H9 (cell line): ENCODE results near the gene SLC24A3. TPM values are rescaled to one million over a fixed set of nuclear protein-coding genes. Genes with fewer than 3 reads are reported as not detected.

Experiments used
- DNase-seq: peaks from one replicate; pipeline ENCODE4 v3.0.0-alpha.2; 2017
- H2AFZ ChIP-seq: one replicate; pipeline ENCODE4 v1.6.1; 2013; ENCODE audit warnings: mild to moderate bottlenecking, low read length, control low read depth, moderate library complexity
- H2AK5ac ChIP-seq: 2 replicates; pipeline ENCODE4 v1.6.1; 2013; ENCODE audit warnings: low read length, control low read depth, mixed read lengths; ENCODE audit not compliant: insufficient read length
- H2BK120ac ChIP-seq: one replicate; pipeline ENCODE4 v1.6.1; 2013; ENCODE audit warnings: low read depth, mild to moderate bottlenecking, low read length, control low read depth, inconsistent platforms; ENCODE audit not compliant: poor library complexity, severe bottlenecking
- H2BK12ac ChIP-seq: 2 replicates; pipeline ENCODE4 v1.6.1; 2013; ENCODE audit warnings: low read length, control low read depth, mixed read lengths, low read depth; ENCODE audit not compliant: insufficient read length
- H2BK15ac ChIP-seq: 2 replicates; pipeline ENCODE4 v1.6.1; 2013; ENCODE audit warnings: low read depth, low read length, control low read depth
- H2BK20ac ChIP-seq: one replicate; pipeline ENCODE4 v1.6.1; 2013; ENCODE audit warnings: low read depth, mild to moderate bottlenecking, low read length, control low read depth, inconsistent platforms; ENCODE audit not compliant: poor library complexity, severe bottlenecking
- H2BK5ac ChIP-seq: 2 replicates; pipeline ENCODE4 v1.6.1; 2013; ENCODE audit warnings: low read length, control low read depth, mixed read lengths; ENCODE audit not compliant: insufficient read length
- H3K14ac ChIP-seq: 2 replicates; pipeline ENCODE4 v1.6.1; 2013; ENCODE audit warnings: low read length, control low read depth; ENCODE audit not compliant: insufficient read depth
- H3K18ac ChIP-seq: 2 replicates; pipeline ENCODE4 v1.6.1; 2013; ENCODE audit warnings: low read depth, mild to moderate bottlenecking, mixed read lengths, low read length, control low read depth; ENCODE audit not compliant: insufficient read length
- H3K23ac ChIP-seq: 2 replicates; pipeline ENCODE4 v1.6.1; 2013; ENCODE audit warnings: low read length, control low read depth, mixed read lengths, low read depth; ENCODE audit not compliant: insufficient read length
- H3K23me2 ChIP-seq: 2 replicates; pipeline ENCODE4 v1.6.1; 2013; ENCODE audit warnings: low read depth, mild to moderate bottlenecking, mixed read lengths, low read length, control low read depth; ENCODE audit not compliant: insufficient read length, poor library complexity, severe bottlenecking
- H3K27ac ChIP-seq: 2 replicates; pipeline ENCODE4 v1.5.1; 2013; ENCODE audit warnings: low read length, control low read depth, mixed read lengths, low read depth; ENCODE audit not compliant: insufficient read length
- H3K27me3 ChIP-seq: 2 replicates; pipeline ENCODE4 v1.6.1; 2013; ENCODE audit warnings: low read length, control low read depth, inconsistent platforms; ENCODE audit not compliant: insufficient read depth
- H3K4ac ChIP-seq: 2 replicates; pipeline ENCODE4 v1.6.1; 2013; ENCODE audit warnings: low read depth, mild to moderate bottlenecking, control low read depth, inconsistent platforms, low read length, moderate library complexity
- H3K4me1 ChIP-seq: 2 replicates; pipeline ENCODE4 v1.6.1; 2013; ENCODE audit warnings: low read length, control low read depth, inconsistent platforms; ENCODE audit not compliant: insufficient read depth
- H3K4me2 ChIP-seq: 2 replicates; pipeline ENCODE4 v1.6.1; 2013; ENCODE audit warnings: low read length, control low read depth, mixed read lengths; ENCODE audit not compliant: insufficient read length, insufficient read depth
- H3K56ac ChIP-seq: 2 replicates; pipeline ENCODE4 v1.6.1; 2013; ENCODE audit warnings: low read depth, mild to moderate bottlenecking, mixed read lengths, low read length, control low read depth; ENCODE audit not compliant: insufficient read length
- H3K79me1 ChIP-seq: 2 replicates; pipeline ENCODE4 v1.6.1; 2013; ENCODE audit warnings: low read depth, mild to moderate bottlenecking, moderate library complexity, low read length, control low read depth, inconsistent platforms; ENCODE audit not compliant: insufficient read depth, poor library complexity, severe bottlenecking
- H3K79me2 ChIP-seq: 2 replicates; pipeline ENCODE4 v1.6.1; 2013; ENCODE audit warnings: low read length, control low read depth, inconsistent platforms; ENCODE audit not compliant: insufficient read depth
- H3K9ac ChIP-seq: 2 replicates; pipeline ENCODE4 v1.6.1; 2013; ENCODE audit warnings: low read length, control low read depth, mixed read lengths; ENCODE audit not compliant: insufficient read length; ENCODE audit errors: extremely low read depth
- H3K9me3 ChIP-seq: one replicate; pipeline ENCODE4 v1.6.1; 2013; ENCODE audit warnings: low read depth, low read length, inconsistent platforms; ENCODE audit not compliant: control insufficient read depth
- H3T11ph ChIP-seq: one replicate; pipeline ENCODE4 v1.6.1; 2013; ENCODE audit warnings: mild to moderate bottlenecking, low read length, control low read depth, inconsistent platforms
- H4K20me1 ChIP-seq: one replicate; pipeline ENCODE4 v1.6.1; 2013; ENCODE audit not compliant: control insufficient read depth, insufficient read length, insufficient read depth
- H4K5ac ChIP-seq: 2 replicates; pipeline ENCODE4 v1.6.1; 2013; ENCODE audit warnings: low read depth, mild to moderate bottlenecking, mixed read lengths, low read length, control low read depth; ENCODE audit not compliant: insufficient read length
- H4K8ac ChIP-seq: replicated peaks from 2 replicates; pipeline ENCODE4 v1.6.1; 2013; ENCODE audit warnings: low read length, control low read depth, mixed read lengths, low read depth; ENCODE audit not compliant: insufficient read length
- H4K91ac ChIP-seq: 2 replicates; pipeline ENCODE4 v1.6.1; 2013; ENCODE audit warnings: low read depth, mild to moderate bottlenecking, moderate library complexity, mixed read lengths, low read length, control low read depth; ENCODE audit not compliant: insufficient read length
- H3K27ac Mint-ChIP-seq, 3 experiments: 2 replicates in 2 of 3; 3 replicates in 1 of 3; pipeline ENCODE4 v1.8.0; 2020 to 2021; ENCODE audit warnings: mixed read lengths in 3 of 3, mild to moderate bottlenecking in 1 of 3, moderate library complexity in 1 of 3
- H3K27me3 Mint-ChIP-seq: 2 replicates; pipeline ENCODE4 v1.8.0; 2021; ENCODE audit warnings: low read depth, mild to moderate bottlenecking, moderate library complexity, mixed read lengths
- H3K36me3 Mint-ChIP-seq, 3 experiments: 2 replicates in 2 of 3; 3 replicates in 1 of 3; pipeline ENCODE4 v1.8.0; 2020 to 2021; ENCODE audit warnings: low read depth in 3 of 3, mixed read lengths in 3 of 3; ENCODE audit not compliant: insufficient read depth in 1 of 3
- H3K4me1 Mint-ChIP-seq, 2 experiments: 2 replicates each; pipeline ENCODE4 v1.8.0; 2020; ENCODE audit warnings: mixed read lengths in 2 of 2
- H3K4me3 Mint-ChIP-seq, 2 experiments: 2 replicates in 1 of 2; 3 replicates in 1 of 2; pipeline ENCODE4 v1.8.0; 2020 to 2021; ENCODE audit warnings: mild to moderate bottlenecking in 2 of 2, mixed read lengths in 2 of 2, moderate library complexity in 1 of 2
- H3K9me3 Mint-ChIP-seq, 2 experiments: 2 replicates in 1 of 2; 3 replicates in 1 of 2; pipeline ENCODE4 v1.8.0; 2020; ENCODE audit warnings: mild to moderate bottlenecking in 2 of 2, mixed read lengths in 2 of 2, moderate library complexity in 1 of 2
- WGBS: extraction: QIAGEN DNeasy Blood & Tissue Kit; methylation state at CpG from one replicate; pipeline ENCODE4 v1.1.7; 2013; ENCODE audit warnings: missing lambda C conversion rate, low lambda C conversion rate, mixed read lengths; ENCODE audit not compliant: insufficient read length; ENCODE audit errors: extremely low coverage; 5-methylcytosine and 5-hydroxymethylcytosine counted together
- total RNA-seq: library from RNA; stranded (reverse); gene quantifications from 2 replicates; pipeline ENCODE4 v1.2.1, GENCODE V29; 2021
- TF ChIP-seq, protein P1 (sequence below): fragments of 200-600 bp; sonication (generic); conservative IDR thresholded peaks from 3 replicates; pipeline ENCODE4 v1.8.0; 2021; ENCODE audit warnings: antibody characterized with exemption, mild to moderate bottlenecking

SLC24A3 gene
- total RNA-seq, 1 experiment from 2014 or later: 0.83 TPM

DNA sequence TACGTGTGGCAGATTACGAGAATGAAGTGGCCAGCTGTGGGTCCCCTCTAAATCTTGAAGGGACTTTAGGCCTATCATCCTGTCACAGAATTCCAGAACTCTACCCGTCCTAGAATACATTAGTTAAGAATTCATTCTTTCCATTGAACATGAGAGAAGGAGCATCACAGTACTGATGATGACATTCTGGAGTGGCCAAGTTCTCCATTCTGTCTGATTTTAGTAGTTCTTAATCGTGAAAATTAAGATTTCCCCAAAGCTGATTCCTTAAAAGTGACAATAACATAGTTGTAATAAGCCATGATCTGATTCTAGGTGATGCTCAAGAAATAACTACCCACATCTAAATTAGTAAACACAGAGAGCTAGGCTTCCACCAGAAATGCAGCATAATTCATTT lies 510.6 kb downstream of the SLC24A3 start:
- H3K27ac Mint-ChIP-seq: no peak overlapping the region
- H3K79me2 ChIP-seq: no peaks in the 10 kb centered on the region
- no peak overlapping the region for H3K4me2 ChIP-seq
- no peak overlapping the region for H2BK15ac ChIP-seq
- no peak overlapping the region for H3K9ac ChIP-seq
- H3K4me1 Mint-ChIP-seq: no peaks in the 10 kb centered on the region
- H3K79me1 ChIP-seq: no peaks in the 10 kb centered on the region
- peaks cover 1% of the 10 kb centered on the region for H3K9me3 ChIP-seq
- no peaks in the 10 kb centered on the region for H3K9me3 Mint-ChIP-seq
- H2AK5ac ChIP-seq: no peak overlapping the region
- peaks cover 7% of the 10 kb centered on the region for H3K27me3 Mint-ChIP-seq
- H2AFZ ChIP-seq: no peak overlapping the region
- H3K14ac ChIP-seq: no peak overlapping the region
- no peak overlapping the region for H4K5ac ChIP-seq
- no peaks in the 10 kb centered on the region for H3K4me1 ChIP-seq
- no peaks in the 10 kb centered on the region for H4K20me1 ChIP-seq
- TF ChIP-seq, protein P1, sequence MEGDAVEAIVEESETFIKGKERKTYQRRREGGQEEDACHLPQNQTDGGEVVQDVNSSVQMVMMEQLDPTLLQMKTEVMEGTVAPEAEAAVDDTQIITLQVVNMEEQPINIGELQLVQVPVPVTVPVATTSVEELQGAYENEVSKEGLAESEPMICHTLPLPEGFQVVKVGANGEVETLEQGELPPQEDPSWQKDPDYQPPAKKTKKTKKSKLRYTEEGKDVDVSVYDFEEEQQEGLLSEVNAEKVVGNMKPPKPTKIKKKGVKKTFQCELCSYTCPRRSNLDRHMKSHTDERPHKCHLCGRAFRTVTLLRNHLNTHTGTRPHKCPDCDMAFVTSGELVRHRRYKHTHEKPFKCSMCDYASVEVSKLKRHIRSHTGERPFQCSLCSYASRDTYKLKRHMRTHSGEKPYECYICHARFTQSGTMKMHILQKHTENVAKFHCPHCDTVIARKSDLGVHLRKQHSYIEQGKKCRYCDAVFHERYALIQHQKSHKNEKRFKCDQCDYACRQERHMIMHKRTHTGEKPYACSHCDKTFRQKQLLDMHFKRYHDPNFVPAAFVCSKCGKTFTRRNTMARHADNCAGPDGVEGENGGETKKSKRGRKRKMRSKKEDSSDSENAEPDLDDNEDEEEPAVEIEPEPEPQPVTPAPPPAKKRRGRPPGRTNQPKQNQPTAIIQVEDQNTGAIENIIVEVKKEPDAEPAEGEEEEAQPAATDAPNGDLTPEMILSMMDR: no peak
- no peak for DNase-seq
- H3T11ph ChIP-seq: no peak overlapping the region
- H3K56ac ChIP-seq: no peak overlapping the region
- WGBS: no CpG with 5 or more reads among the region's 4 CpGs
- no peak overlapping the region for H4K91ac ChIP-seq
- no peaks in the 10 kb centered on the region for H3K23me2 ChIP-seq
- H4K8ac ChIP-seq: no peak overlapping the region
- no peak overlapping the region for H3K4ac ChIP-seq
- H3K27me3 ChIP-seq: no peaks in the 10 kb centered on the region
- H3K23ac ChIP-seq: no peak overlapping the region
- H3K27ac ChIP-seq: no peak overlapping the region
- no peaks in the 10 kb centered on the region; a peak in 1 of 7 replicates for H3K36me3 Mint-ChIP-seq
- no peak overlapping the region for H3K18ac ChIP-seq
- no peak overlapping the region for H2BK12ac ChIP-seq
- no peak overlapping the region for H2BK20ac ChIP-seq
- no peak overlapping the region for H2BK120ac ChIP-seq
- H2BK5ac ChIP-seq: no peak overlapping the region
- H3K4me3 Mint-ChIP-seq: no peak overlapping the region
